Activated T-cell treated with anti-CD3 and anti-CD28 coated beads for 24 hours (primary cell): Measurements from ENCODE around the gene TYK2.

ENCODE experiments used
- DNase-seq: peaks from one replicate; pipeline ENCODE4 v3.0.0-alpha.2; 2020; ENCODE audit warnings: low read depth

TYK2 gene

GRCh38 chr19:10309423-10309822 lies 70.9 kb downstream of the TYK2 start, which contains the start of gene ZGLP1:
Gene ZGLP1 (minus strand): TSS chr19:10309815.
- no peak for DNase-seq

- no peak for DNase-seq
Measured at GRCh38 chr19:10306327-10306726, 74.0 kb downstream of the TYK2 start.

- DNase-seq, result no peak
Measured at GRCh38 chr19:10305139-10305806, 75.1 kb downstream of the TYK2 start.
